Skeletal muscle satellite cell (primary cell): ENCODE measurements around the gene LEF1.
"Not testable (repeated sequence)": the region's sequence is repeated elsewhere in the genome, so short reads cannot be mapped to it uniquely, and the experiment has no call there.

ENCODE experiments used
- H3K27me3 ChIP-seq: 2 replicates; pipeline ENCODE4 v1.7.0; 2013; ENCODE audit warnings: low read length; ENCODE audit not compliant: control insufficient read depth, insufficient read depth
- H3K36me3 ChIP-seq: 2 replicates; pipeline ENCODE4 v1.7.0; 2013; ENCODE audit warnings: mild to moderate bottlenecking, control low read depth, low read length; ENCODE audit not compliant: insufficient read depth
- H3K4me1 ChIP-seq: 2 replicates; pipeline ENCODE4 v1.7.0; 2013; ENCODE audit warnings: low read length; ENCODE audit not compliant: control insufficient read depth, insufficient read depth
- H3K4me2 ChIP-seq: 2 replicates; pipeline ENCODE4 v1.7.0; 2013; ENCODE audit warnings: mild to moderate bottlenecking, low read length
- H3K4me3 ChIP-seq: 2 replicates; pipeline ENCODE4 v1.7.0; 2013; ENCODE audit warnings: low read length
- H3K9ac ChIP-seq: 2 replicates; pipeline ENCODE4 v1.7.0; 2013; ENCODE audit warnings: mild to moderate bottlenecking, low read depth, low read length, moderate library complexity
- H3K9me3 ChIP-seq: replicated peaks from 2 replicates; pipeline ENCODE4 v1.7.0; 2013; ENCODE audit warnings: mild to moderate bottlenecking, control low read depth, low read length

Gene LEF1

DNA sequence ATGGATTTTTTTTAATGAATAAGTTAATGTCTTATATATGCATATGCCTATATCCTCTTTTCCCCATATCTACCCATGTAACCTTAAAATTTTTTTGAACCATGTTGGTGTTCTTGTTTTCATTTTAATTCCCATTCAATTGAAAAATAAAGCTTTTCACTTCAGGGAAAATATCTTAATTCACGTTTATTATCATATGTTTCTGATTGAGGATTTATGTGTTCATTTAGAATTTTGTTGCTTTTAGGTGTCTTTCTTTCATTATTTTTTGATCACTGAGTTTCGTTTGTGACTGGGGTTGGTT, 149.9 kb downstream of the LEF1 start:
- no peaks in the 10 kb centered on the region for H3K27me3 ChIP-seq
- no peak overlapping the region for H3K4me2 ChIP-seq
- H3K4me1 ChIP-seq: no peaks in the 10 kb centered on the region
- H3K9ac ChIP-seq: no peak overlapping the region
- H3K9me3 ChIP-seq: no peaks in the 10 kb centered on the region
- H3K4me3 ChIP-seq: no peak overlapping the region
- peaks cover 8% of the 10 kb centered on the region for H3K36me3 ChIP-seq

DNA sequence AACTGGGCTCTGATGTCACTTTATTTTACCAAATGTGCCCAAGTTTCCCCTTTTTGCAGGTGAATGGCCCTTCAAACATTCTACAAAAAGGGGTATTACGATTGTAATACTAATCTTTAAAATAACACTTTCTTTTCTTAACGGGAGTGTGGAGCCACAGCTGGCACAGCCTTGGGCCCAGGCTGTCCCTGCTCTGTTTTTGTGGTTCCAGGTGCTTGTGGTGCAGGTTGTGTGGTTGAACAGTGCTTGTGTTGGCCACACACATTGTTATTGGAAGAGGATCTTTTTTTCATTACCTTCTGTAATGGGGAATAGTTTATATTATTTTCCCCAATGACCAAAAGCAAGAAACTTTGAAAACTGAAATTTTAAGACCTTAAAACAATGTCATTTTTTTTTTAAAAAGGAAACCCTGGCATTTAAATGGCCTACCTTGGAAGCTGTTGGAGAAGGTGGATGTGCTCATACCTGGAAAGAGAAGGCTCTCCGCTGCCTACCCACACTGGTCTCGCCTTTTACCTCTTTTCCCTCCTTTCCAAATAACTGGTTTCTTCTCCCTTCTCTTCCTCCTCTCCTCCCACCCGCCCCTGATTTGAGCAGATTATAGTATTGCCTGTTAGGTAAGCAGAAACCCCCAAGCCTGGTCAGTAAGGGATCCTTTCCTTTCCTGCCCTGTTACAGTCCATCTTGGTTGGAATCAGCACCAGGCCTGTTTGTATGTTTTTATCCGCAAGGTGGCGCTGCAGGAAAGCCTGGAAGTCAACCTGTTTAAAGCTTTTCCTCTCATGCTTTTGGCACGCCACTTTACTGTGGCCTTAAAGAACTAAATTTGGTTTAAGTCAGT, 150.5 kb downstream of the LEF1 start:
- Histone ChIP-seq H3K36me3 (peaks cover 6% of the 10 kb centered on the region), H3K9ac (no peak overlapping the region), H3K9me3 (no peaks in the 10 kb centered on the region), H3K4me3 (no peak overlapping the region), H3K27me3 (no peaks in the 10 kb centered on the region), H3K4me2 (no peak overlapping the region), H3K4me1 (no peaks in the 10 kb centered on the region)

DNA sequence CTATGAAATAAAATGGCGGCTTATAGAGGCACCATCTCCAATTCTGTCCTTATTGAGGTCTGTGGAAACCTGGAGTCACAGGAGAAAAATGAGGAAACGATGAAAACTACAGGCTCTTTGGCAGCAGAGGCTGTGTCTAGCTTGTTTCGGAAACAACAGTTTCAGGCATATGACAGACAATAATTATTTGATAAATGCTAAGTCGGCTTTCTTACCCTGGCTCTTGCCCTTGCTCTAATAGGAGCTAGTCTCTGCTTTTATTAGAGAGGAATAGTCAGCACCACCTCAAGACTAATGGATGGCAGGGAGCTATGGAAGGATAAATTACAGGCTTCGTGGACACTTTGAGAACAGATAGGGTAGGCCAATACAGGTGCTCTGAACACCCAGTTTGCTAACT, 154.8 kb downstream of the LEF1 start:
- peaks cover 5% of the 10 kb centered on the region for H3K36me3 ChIP-seq
- no peak overlapping the region for H3K9ac ChIP-seq

DNA sequence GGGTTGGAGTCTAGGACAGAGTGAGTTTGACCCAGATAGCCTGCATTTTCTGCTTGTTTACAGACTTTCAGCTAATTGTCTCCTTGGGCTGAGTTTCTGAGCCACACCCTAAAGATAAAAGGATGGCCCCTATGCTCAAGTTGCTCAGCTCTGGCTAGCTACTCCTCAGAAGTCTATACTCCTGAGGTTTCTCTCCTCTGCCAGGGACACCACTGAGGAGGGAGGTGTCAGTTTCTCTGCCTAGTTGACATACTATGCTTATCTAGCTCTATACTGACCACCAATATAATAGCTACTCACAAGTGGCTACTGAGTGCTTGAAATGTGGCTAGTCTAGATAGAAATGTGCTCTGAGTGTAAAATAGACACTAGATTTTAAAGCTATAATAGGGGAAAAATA, 155.4 kb downstream of the LEF1 start:
- Histone ChIP-seq H3K4me1 (peaks cover 21% of the 10 kb centered on the region), H3K27me3 (no peaks in the 10 kb centered on the region), H3K36me3 (peaks cover 5% of the 10 kb centered on the region), H3K4me2 (no peak overlapping the region), H3K9ac (no peak overlapping the region), H3K4me3 (no peak overlapping the region), H3K9me3 (no peaks in the 10 kb centered on the region)

More for the DNA sequence above, 154.8 kb downstream of the LEF1 start:
- Histone ChIP-seq H3K4me3 (no peak overlapping the region), H3K4me1 (peaks cover 15% of the 10 kb centered on the region), H3K9me3 (no peaks in the 10 kb centered on the region), H3K27me3 (no peaks in the 10 kb centered on the region), H3K4me2 (no peak overlapping the region)

DNA sequence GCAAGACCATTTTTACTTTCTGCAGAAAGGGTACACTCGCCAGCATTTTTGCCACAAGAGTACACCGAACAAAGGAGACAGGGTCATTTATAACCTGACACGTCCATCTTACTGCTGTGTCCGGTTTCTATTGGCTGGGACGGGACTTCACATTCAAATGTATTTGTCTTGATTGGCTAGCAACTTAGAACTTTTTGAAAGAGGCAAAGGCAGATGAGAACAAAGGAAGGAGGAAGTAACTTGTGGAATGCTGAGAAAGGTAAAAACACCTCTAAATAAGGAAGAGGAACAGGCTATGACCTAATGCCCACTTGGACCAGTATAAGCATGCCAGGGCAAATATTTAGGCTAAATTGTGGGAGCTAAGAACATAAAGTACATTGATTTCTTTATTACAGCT, 156.3 kb downstream of the LEF1 start:
- not testable (repeated sequence) for H3K36me3 ChIP-seq, H3K4me3 ChIP-seq, H3K9ac ChIP-seq, H3K4me2 ChIP-seq, H3K9me3 ChIP-seq, H3K27me3 ChIP-seq
- H3K4me1 ChIP-seq: peaks cover 21% of the 10 kb centered on the region

DNA sequence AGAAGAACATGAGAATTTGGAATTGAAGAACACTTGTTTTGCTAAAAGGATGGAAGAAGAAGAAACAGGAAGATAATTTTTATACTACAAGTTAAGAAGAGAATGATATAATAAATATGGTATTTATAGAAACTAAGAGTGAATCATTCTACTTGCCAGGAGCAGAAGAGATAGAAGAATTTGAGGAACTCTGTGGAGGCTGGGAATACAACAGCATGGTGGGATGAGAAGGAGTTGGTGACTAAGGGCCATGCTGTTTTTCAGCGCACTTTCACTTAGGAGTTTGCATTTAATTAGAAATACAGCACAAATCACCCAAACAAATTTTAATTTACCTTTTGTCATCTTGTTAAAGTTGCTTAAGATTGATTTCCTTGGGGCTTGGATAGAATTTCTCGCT, 158.6 kb downstream of the LEF1 start:
- no peaks in the 10 kb centered on the region for H3K9me3 ChIP-seq

DNA sequence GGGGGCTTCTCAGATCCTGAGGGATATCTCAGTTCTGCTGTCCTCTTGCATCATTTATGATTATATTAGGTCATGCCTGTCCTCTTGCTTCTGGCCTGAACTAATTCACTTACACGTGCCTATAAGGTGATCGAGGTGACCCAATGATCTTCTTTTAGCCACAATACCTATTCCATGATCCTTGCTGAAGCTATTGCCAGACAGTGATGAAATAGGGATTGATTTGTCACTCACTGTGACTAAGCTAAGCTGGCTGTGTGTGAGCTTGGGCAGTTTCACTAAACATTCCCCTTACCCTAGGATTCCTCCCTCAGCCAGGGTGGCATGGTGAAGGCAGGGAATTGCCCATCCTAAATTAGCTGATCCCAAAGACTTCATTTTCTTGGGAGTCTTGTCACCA, 160.0 kb downstream of the LEF1 start:
- H3K36me3 ChIP-seq: no peaks in the 10 kb centered on the region
- H3K27me3 ChIP-seq: no peaks in the 10 kb centered on the region
- no peak overlapping the region for H3K4me3 ChIP-seq
- H3K9ac ChIP-seq: no peak overlapping the region
- H3K4me2 ChIP-seq: no peak overlapping the region
- H3K4me1 ChIP-seq: peaks cover 21% of the 10 kb centered on the region
- no peaks in the 10 kb centered on the region for H3K9me3 ChIP-seq

More for the DNA sequence above, 158.6 kb downstream of the LEF1 start:
- no peaks in the 10 kb centered on the region for H3K27me3 ChIP-seq
- no peak overlapping the region for H3K4me3 ChIP-seq
- peaks cover 21% of the 10 kb centered on the region for H3K4me1 ChIP-seq
- H3K36me3 ChIP-seq: no peaks in the 10 kb centered on the region
- peak overlapping the region; percentile 52 for H3K4me2 ChIP-seq
- no peak overlapping the region for H3K9ac ChIP-seq

DNA sequence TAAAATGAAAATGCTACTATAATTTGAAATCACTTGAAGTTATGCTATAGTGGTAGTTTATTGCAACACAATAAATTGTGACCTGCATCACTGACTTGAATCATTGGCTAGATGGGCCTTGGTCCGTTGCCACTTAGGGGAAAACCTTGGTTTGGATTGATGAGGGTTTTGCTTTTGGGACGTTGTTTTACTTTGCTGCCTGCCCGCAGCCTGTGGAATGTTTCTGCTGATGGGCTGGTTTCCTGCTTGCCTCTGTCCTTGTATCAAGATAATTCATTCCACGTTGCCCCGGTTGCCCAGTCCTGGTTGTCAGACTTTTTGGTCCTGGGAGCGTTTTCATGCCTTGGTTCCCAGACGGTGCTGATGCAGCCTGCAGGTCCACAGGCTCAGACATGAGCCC, 160.7 kb downstream of the LEF1 start:
- Histone ChIP-seq H3K27me3 (no peaks in the 10 kb centered on the region), H3K4me1 (peaks cover 21% of the 10 kb centered on the region), H3K36me3 (no peaks in the 10 kb centered on the region), H3K4me3 (no peak overlapping the region), H3K4me2 (no peak overlapping the region), H3K9ac (no peak overlapping the region), H3K9me3 (no peaks in the 10 kb centered on the region)

DNA sequence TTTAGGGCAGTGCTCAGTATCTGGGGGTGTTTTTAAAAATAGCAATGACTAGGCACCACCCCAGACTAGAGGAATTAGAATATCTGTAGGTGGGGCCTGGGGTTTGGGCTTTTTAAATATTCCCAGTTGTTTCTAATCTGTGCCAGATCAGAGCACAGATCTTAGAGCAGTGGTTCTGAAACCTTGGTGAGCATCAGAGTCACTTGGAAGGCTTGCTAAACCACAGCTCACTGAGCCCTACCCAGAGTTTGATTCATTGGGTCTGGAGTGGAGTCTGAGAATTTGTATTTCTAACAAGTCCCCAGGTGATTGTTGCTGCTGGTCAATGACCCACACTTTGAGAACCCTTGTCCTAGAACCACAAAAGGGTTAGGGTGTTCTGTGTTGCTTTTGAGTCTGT, 162.4 kb downstream of the LEF1 start:
- Histone ChIP-seq H3K36me3 (no peaks in the 10 kb centered on the region), H3K4me2 (no peak overlapping the region), H3K9me3 (no peaks in the 10 kb centered on the region), H3K4me1 (peaks cover 21% of the 10 kb centered on the region), H3K4me3 (no peak overlapping the region), H3K27me3 (no peaks in the 10 kb centered on the region), H3K9ac (no peak overlapping the region)

DNA sequence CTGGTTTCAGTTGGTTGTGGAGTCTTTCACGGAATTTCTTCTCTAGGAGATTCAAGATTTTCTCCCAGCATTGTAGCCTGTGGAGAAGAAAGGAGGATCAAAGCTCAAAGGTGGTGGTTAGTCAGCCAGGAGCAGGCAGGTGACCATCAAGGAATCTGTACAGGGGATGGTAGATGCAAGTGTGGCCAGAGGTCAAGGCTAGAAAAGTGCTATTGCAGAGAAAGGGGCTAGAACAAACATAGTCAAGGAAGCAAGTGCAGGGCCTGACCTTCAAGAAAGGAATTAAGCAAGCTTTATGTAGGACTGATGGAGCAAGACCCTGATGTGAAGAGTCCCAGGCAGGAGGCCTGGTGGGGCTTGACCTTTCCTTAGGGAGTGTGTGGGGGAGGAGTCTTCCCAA, 162.9 kb downstream of the LEF1 start:
- Histone ChIP-seq H3K4me2 (no peak overlapping the region), H3K4me1 (peaks cover 21% of the 10 kb centered on the region), H3K9me3 (no peaks in the 10 kb centered on the region), H3K36me3 (no peaks in the 10 kb centered on the region), H3K27me3 (no peaks in the 10 kb centered on the region), H3K4me3 (no peak overlapping the region), H3K9ac (no peak overlapping the region)

DNA sequence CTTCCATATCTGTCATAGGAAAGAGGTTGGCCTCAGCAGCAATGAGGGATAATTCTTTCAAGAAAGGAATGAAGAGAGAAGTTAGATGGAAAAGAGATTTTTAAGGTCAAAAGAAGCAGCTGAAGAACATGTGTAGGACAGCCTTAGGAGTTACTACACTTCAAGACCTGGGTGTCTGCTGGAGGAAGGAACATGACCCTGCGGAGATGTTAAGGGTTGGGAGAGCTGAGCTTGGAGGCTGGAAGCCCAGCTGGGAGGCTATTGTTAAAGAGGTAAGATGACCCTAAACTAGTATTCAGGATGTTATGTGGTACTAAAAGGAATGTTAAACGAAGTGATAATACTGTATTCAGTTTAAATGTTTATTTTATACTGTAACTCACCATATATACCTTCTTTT, 164.1 kb downstream of the LEF1 start:
- H3K36me3 ChIP-seq: no peaks in the 10 kb centered on the region

DNA sequence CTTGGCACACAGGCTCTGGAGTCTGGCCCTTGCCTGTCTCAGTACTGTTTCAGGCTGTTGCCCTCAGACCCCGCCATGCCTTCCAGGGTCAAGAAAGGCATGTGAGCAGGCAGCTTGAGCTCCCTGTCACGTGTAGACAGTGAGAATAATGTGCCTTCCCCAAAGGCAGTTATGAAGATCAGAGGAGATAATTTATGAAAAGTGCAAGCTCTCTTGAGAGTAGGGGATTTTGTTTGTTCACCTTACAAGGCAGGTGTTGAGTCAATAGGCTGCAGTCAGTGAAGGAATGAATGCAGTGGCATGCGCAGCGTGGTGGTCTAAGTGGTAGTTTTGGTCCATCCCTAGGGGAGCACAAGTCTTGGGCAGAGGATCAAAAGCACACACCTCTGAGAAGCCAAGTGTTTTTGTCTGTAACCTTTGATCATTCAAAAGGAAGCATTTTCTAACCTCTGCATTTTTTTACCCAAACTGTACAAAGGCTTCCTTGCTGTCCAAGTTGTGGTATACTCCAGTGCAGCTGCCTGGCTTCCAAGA, 164.7 kb downstream of the LEF1 start:
- H3K4me3 ChIP-seq: no peak overlapping the region
- no peak overlapping the region for H3K9ac ChIP-seq
- H3K36me3 ChIP-seq: no peaks in the 10 kb centered on the region
- peaks cover 7% of the 10 kb centered on the region for H3K4me1 ChIP-seq
- no peaks in the 10 kb centered on the region for H3K27me3 ChIP-seq
- H3K4me2 ChIP-seq: no peak overlapping the region
- no peaks in the 10 kb centered on the region for H3K9me3 ChIP-seq

More for the DNA sequence above, 164.1 kb downstream of the LEF1 start:
- H3K4me1 ChIP-seq: peaks cover 13% of the 10 kb centered on the region
- no peak overlapping the region for H3K4me3 ChIP-seq
- H3K9me3 ChIP-seq: no peaks in the 10 kb centered on the region
- H3K9ac ChIP-seq: no peak overlapping the region
- no peak overlapping the region for H3K4me2 ChIP-seq
- H3K27me3 ChIP-seq: no peaks in the 10 kb centered on the region
